Measurements from ENCODE around the gene PNMT. TPM values are rescaled to one million over a fixed set of nuclear protein-coding genes. Genes with fewer than 3 reads are reported as not detected.
A peak's percentile ranks its signal among the peaks of the same experiment; 100 is the strongest.

The PNMT gene
- total RNA-seq, 4 donors from 2014 or later: 1.4 to 28.1 (median 1.8) TPM

DNA sequence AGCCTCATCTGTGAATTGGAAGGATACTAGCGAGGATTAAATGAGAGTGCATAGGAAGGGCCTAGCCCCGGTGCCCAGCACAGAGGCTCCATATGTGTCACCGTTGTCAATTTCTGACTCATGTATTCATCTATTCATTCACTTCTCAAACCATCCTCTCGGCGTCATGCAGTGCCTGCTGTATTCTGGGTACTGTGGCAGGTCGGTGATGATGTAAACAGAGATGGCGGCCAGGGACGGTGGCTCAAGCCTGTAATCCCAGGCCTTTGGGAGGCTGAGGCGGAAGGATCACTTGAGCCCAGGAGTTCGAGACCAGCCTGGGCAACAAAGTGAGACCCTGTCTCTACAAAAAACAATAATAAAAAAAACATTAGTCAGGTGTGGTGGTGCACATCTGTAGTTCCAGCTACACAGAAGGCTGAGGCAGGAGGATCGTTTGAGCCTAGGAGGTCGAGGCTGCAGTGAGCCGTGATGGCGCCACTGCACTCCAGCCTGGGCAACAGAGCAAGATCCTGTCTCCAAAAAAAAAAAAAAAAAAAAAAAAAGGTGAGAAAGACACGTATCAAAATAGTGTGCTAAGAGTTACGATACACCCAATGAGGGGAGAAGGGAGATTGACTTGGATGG is 45.8 kb upstream of the PNMT start:
- Histone ChIP-seq H3K4me1 (peaks cover 3 to 33% (median 11%) of the 10 kb centered on the region in 4 donors), H3K4me3 (peak overlapping the region in 1 of 4 donors; percentile 36), H3K27ac (peak overlapping the region in 1 of 4 donors; percentile 38), H3K9me3 (no peaks in the 10 kb centered on the region), H3K36me3 (no peaks in the 10 kb centered on the region), H3K27me3 (no peaks in the 10 kb centered on the region)
- peak in 1 of 3 donors; percentile 27 for DNase-seq
- TF ChIP-seq POLR2A (IDR thresholded peaks at IDR 0.05): no peak
- TF ChIP-seq, protein P1, sequence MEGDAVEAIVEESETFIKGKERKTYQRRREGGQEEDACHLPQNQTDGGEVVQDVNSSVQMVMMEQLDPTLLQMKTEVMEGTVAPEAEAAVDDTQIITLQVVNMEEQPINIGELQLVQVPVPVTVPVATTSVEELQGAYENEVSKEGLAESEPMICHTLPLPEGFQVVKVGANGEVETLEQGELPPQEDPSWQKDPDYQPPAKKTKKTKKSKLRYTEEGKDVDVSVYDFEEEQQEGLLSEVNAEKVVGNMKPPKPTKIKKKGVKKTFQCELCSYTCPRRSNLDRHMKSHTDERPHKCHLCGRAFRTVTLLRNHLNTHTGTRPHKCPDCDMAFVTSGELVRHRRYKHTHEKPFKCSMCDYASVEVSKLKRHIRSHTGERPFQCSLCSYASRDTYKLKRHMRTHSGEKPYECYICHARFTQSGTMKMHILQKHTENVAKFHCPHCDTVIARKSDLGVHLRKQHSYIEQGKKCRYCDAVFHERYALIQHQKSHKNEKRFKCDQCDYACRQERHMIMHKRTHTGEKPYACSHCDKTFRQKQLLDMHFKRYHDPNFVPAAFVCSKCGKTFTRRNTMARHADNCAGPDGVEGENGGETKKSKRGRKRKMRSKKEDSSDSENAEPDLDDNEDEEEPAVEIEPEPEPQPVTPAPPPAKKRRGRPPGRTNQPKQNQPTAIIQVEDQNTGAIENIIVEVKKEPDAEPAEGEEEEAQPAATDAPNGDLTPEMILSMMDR (IDR thresholded peaks at IDR 0.05): no peak

DNA sequence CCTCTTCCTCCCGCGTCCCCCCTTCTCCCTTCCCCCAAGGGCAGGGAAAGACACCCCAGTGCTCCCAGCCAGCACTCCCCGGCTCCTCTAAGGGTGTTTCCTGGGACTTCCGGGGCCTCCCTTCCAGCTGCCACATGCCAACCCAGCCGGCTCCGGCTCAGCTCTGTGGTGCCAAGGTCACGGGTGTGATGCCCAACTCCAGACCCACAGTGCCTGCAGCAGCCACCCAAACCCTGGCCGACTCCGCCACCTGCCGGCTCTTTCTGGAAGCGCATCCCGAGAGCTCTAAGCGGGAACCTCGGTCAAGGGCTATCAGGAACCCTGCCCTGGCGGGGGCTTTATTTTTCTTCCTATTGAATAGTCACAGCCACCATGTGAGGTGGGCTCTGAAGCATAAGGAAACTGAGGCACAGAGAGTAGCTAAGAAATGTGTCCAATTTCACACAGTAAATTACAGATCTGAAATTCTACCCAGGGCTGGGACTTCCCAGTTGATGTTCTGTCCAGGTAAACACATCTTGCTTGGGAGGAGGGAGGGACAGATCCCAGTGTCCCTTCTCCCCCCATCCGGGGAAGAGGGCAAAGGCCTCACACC is 44.8 kb upstream of the PNMT start:
- peaks cover 3 to 31% (median 10%) of the 10 kb centered on the region in 4 donors for H3K4me1 ChIP-seq
- H3K27ac ChIP-seq: peak overlapping the region in 1 of 4 donors; percentile 17
- no peak for TF ChIP-seq POLR2A (IDR thresholded peaks at IDR 0.05)
- TF ChIP-seq, protein P1 (IDR thresholded peaks at IDR 0.05): peak; percentile 78 to 95 (median 90)
- no peaks in the 10 kb centered on the region for H3K36me3 ChIP-seq
- DNase-seq: peak; percentile 85 to 96 (median 94)
- H3K27me3 ChIP-seq: no peaks in the 10 kb centered on the region
- no peaks in the 10 kb centered on the region for H3K9me3 ChIP-seq
- no peak overlapping the region for H3K4me3 ChIP-seq

DNA sequence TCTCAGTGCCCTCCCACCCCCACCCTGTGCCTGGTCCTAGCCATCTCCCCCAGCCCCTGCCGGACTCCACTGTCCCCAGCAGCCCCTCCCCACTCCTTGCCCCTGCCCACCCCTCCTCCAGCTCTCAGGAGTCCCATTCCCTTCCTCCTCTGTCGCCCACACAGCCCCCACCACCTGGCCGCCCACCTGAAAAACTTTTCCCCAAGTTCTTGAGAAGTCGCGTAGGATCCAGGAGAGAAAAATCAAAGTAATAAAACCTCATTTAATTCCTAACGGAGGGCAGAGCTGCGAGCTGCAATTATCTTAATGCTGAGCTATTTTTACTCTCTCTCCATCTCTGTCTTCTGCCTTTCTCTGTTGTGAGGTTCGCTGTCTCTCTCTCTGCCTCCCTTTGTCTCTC is 43.9 kb upstream of the PNMT start:
- Histone ChIP-seq H3K9me3 (no peaks in the 10 kb centered on the region), H3K4me3 (no peak overlapping the region), H3K27me3 (no peaks in the 10 kb centered on the region), H3K4me1 (peaks cover 3 to 28% (median 10%) of the 10 kb centered on the region in 4 donors), H3K27ac (no peak overlapping the region), H3K36me3 (no peaks in the 10 kb centered on the region)
- no peak for DNase-seq
- TF ChIP-seq POLR2A (IDR thresholded peaks at IDR 0.05): no peak
- TF ChIP-seq, protein P1 (IDR thresholded peaks at IDR 0.05): no peak

DNA sequence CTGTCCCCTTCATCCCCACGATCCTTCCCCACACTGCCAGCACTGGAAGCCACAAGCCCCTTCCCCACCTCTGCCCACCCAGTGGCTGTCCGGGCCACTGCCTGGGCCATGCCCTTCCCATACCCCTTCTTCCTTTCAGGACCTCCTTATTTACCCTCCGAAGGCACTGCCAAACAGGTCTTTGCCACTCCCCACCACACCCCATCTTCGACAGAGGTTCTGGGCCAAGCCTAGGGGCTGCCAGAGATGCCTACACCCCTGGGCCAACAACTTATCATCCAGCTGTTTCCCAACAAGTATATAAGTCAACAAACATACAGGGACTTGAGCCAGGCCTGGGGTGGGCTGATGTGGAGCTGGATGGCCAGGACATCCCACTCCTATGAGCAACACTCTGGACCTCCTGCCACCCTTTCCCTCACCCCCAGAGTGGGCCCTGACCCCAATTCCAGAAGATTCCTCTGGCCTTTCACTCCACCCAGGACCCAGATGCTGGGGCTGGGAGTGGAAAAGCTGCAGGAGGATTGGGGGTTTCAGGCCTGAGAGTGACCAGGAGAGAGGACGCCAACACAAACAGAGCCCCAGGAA is 43.0 kb upstream of the PNMT start:
- Histone ChIP-seq H3K4me1 (peaks cover 4 to 28% (median 10%) of the 10 kb centered on the region in 4 donors), H3K36me3 (no peaks in the 10 kb centered on the region), H3K27ac (peak overlapping the region in 1 of 4 donors; percentile 97), H3K9me3 (no peaks in the 10 kb centered on the region), H3K27me3 (no peaks in the 10 kb centered on the region), H3K4me3 (no peak overlapping the region)
- DNase-seq: no peak
- TF ChIP-seq, protein P1 (IDR thresholded peaks at IDR 0.05): no peak
- no peak for TF ChIP-seq POLR2A (IDR thresholded peaks at IDR 0.05)

DNA sequence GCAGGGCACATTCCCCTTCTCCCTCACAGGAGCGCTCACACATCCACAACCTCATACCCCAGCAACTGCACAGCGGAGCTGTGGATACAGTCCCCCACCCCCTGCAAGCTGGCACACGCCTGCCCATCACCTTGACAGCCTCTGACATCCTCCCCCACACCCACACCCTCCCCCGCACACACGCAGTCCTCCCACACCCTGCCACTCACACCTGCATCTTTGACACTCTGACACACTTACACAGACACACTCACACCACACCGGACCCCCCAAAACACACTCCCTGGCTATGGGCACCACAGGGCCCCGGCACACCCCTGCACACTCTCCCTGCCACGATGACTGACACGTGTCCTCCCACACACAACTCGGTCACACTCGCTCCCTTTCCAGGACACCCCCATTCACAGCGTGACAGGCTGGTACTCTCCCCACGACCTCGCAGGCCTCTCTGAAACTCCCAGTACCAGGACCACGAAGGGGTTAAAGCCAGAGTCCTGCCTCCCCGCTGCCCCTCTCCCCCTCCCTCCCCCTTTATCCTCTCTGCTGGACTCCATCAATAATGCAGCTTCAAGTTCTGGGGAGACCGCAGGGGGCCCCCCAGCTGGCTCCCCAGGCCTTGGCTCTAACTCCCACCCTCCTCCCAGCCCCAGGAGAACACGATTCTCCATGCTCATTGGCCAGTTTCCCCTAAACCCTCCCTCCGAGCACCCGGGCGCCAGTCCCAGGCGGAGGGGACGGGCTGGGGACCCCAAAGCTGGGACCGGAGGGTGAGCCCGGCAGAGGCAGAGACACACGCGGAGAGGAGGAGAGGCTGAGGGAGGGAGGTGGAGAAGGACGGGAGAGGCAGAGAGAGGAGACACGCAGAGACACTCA is 41.8 kb upstream of the PNMT start, which contains the start of gene PPP1R1B:
TSS of gene PPP1R1B (plus strand) at position 782 of the 876 bp plus-strand sequence. CDS start 441 bp downstream, outside the sequence.
- Histone ChIP-seq H3K4me3 (peak within 1 kb of the TSS; percentile 25 to 70 (median 44)), H3K27me3 (no peaks in the 10 kb centered on the region), H3K9me3 (no peaks in the 10 kb centered on the region), H3K36me3 (no peaks in the 10 kb centered on the region), H3K4me1 (peaks cover 5 to 28% (median 10%) of the 10 kb centered on the region in 4 donors), H3K27ac (peak within 1 kb of the TSS; percentile 1 to 97 (median 85))
- DNase-seq: peak in 1 of 3 donors; percentile 63
- TF ChIP-seq, protein P1 (IDR thresholded peaks at IDR 0.05): no peak
- TF ChIP-seq POLR2A (IDR thresholded peaks at IDR 0.05): peak; percentile 24 to 56
